ENCODE data around the gene AFAP1.

DNA sequence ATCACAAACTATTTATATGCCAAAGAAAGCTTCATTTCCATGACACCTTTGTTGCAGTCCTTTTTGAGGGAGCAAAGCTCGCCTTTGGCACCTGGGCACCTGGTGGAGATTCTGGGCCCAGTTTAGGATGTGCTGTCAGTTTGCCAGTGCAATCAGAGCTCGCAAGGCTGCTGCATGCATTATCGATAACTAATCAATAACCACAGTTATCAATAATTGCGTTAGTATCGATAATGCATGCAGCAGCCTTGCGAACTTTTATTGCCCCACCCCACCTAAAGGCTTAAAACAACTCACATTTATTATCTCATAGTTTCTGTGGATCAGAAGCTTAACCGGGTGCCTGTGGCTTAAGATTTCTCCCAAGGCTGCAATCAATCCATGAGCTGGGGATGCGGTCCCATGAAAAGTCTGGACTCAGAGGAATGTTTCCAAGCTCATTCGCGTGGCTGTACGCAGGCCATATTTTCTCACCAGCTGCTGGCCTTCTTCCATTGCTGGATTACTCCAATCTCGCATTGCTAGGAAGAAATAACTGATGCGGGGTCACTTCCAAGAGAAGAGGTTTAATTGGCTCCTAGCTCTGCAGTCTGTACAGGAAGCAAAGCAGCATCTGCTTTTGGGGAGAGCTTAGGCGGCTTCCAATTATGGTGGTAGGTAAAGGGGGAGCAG lies 6.2 kb upstream of the AFAP1 start:
- TF ChIP-seq CTCF (IDR thresholded peaks at IDR 0.05) (no peak), SMAD3 (CRISPR knock-in tag; IDR thresholded peaks at IDR 0.05; ENCODE audit: borderline replicate concordance) (no peak)
- TF ChIP-seq, protein P1, sequence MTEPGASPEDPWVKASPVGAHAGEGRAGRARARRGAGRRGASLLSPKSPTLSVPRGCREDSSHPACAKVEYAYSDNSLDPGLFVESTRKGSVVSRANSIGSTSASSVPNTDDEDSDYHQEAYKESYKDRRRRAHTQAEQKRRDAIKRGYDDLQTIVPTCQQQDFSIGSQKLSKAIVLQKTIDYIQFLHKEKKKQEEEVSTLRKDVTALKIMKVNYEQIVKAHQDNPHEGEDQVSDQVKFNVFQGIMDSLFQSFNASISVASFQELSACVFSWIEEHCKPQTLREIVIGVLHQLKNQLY (CRISPR knock-in tag; IDR thresholded peaks at IDR 0.05): no peak
- TF ChIP-seq, protein P2, sequence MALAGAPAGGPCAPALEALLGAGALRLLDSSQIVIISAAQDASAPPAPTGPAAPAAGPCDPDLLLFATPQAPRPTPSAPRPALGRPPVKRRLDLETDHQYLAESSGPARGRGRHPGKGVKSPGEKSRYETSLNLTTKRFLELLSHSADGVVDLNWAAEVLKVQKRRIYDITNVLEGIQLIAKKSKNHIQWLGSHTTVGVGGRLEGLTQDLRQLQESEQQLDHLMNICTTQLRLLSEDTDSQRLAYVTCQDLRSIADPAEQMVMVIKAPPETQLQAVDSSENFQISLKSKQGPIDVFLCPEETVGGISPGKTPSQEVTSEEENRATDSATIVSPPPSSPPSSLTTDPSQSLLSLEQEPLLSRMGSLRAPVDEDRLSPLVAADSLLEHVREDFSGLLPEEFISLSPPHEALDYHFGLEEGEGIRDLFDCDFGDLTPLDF (CRISPR knock-in tag; IDR thresholded peaks at IDR 0.05): no peak
- TF ChIP-seq, protein P3, sequence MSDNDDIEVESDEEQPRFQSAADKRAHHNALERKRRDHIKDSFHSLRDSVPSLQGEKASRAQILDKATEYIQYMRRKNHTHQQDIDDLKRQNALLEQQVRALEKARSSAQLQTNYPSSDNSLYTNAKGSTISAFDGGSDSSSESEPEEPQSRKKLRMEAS (CRISPR knock-in tag; IDR thresholded peaks at IDR 0.05): no peak
